Measurements from ENCODE around the gene BUB1.

DNA sequence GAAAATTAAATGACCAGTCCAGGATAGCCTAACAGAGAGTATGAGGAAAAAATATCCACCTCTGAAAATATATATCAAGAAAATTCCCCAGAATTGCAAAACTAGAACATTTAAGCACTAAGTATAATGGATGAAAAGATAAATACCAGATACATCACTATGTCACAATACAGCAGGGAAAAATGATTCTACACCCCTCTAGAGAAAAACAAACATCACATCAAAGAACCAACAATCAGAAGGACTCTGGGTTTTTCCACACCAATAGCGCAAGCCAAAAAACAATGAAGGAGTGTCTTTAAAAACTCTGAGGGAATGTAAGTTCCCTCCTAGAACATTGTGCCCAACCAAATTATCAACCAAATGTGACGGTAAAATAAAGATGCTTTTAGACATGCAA is 13.7 kb downstream of the BUB1 start:
- TF ChIP-seq EP300 (conservative IDR thresholded peaks at IDR 0.05; ENCODE audit: poor library complexity, severe bottlenecking) (no peak), EZH2 (IDR thresholded peaks at IDR 0.05; ENCODE audit: borderline replicate concordance, insufficient read depth, low read length, poor library complexity, severe bottlenecking) (no peak)
- TF ChIP-seq, protein P1, sequence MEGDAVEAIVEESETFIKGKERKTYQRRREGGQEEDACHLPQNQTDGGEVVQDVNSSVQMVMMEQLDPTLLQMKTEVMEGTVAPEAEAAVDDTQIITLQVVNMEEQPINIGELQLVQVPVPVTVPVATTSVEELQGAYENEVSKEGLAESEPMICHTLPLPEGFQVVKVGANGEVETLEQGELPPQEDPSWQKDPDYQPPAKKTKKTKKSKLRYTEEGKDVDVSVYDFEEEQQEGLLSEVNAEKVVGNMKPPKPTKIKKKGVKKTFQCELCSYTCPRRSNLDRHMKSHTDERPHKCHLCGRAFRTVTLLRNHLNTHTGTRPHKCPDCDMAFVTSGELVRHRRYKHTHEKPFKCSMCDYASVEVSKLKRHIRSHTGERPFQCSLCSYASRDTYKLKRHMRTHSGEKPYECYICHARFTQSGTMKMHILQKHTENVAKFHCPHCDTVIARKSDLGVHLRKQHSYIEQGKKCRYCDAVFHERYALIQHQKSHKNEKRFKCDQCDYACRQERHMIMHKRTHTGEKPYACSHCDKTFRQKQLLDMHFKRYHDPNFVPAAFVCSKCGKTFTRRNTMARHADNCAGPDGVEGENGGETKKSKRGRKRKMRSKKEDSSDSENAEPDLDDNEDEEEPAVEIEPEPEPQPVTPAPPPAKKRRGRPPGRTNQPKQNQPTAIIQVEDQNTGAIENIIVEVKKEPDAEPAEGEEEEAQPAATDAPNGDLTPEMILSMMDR (IDR thresholded peaks at IDR 0.05; ENCODE audit: poor library complexity, severe bottlenecking): no peak
